CD4-positive, alpha-beta T cell treated with Interleukin-2 at 100 ng/mL for 4 hours (primary cell): Measurements from ENCODE around the gene CAMK1D.

ENCODE experiments used
- DNase-seq: peaks from one replicate; pipeline ENCODE4 v3.0.0-alpha.2; 2020; ENCODE audit warnings: low spot score

The CAMK1D gene

GRCh38 chr10:12500381-12501303, 151.3 kb downstream of the CAMK1D start:
- no peak for DNase-seq

- no peak for DNase-seq
Observed at GRCh38 chr10:12501324-12501723, 152.0 kb downstream of the CAMK1D start.

GRCh38 chr10:12501841-12502525, 152.6 kb downstream of the CAMK1D start:
- DNase-seq, result no peak

- no peak for DNase-seq
Observed at GRCh38 chr10:12502526-12503274, 153.4 kb downstream of the CAMK1D start.

DNA sequence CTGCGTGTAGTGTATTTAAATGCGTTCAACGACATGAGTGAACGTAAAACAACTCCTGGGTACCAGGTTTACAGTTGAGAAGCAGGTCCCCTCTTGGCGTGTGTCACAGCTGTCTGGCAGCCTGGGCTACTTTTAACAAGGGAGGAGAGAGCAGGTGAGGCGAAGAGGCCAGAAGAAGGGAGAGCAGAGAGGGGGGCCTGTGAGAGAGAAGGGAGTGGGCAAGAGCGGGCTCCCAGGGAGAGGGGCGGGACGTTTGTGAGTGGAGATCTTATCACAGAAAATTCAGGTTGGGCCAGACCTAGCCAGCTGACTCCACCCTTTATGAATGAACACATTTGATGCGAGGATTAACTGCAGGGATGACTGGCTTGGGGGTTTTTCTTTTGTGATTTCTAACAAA, 154.0 kb downstream of the CAMK1D start:
- no peak for DNase-seq

GRCh38 chr10:12504176-12504575, 154.8 kb downstream of the CAMK1D start:
- no peak for DNase-seq

DNA sequence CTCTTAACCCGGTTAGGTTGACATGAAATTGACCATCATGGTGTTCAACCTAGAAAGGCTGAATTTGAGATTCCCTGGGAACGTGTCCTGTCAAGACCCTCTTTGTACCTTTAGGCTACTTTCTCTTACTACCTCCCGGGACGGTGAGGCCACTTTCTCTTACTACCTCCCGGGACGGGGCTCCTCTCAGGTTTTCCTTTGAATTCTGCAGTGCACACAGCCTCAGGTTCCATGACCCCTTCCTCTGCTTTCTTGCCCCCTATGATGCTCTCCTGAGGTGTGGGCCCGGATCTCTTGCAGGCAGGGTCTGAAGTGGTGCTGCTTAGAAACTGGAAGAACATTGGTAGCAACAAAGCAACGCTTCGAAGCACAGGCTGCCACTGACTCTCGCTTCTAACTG, 155.3 kb downstream of the CAMK1D start:
- DNase-seq, result no peak

DNA sequence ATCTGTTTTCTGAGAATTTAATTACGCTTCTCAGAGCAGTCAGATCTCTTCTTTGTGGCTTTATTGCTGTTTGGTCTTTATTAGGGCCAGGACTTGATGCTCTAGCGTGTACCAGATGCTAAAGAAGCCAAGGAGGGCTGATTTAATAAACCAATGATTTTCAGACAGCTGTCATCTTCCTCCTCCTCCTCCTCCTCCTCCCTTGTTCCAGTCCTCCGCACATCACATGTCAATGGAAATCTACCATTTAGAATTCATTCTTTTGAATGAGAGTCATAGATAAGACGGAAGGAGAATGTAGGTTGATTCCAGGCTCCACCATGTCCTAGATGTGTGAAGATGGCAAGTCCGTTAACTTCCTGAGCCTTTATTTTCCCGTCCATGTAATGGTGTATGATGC, 156.3 kb downstream of the CAMK1D start:
- DNase-seq, result no peak

DNA sequence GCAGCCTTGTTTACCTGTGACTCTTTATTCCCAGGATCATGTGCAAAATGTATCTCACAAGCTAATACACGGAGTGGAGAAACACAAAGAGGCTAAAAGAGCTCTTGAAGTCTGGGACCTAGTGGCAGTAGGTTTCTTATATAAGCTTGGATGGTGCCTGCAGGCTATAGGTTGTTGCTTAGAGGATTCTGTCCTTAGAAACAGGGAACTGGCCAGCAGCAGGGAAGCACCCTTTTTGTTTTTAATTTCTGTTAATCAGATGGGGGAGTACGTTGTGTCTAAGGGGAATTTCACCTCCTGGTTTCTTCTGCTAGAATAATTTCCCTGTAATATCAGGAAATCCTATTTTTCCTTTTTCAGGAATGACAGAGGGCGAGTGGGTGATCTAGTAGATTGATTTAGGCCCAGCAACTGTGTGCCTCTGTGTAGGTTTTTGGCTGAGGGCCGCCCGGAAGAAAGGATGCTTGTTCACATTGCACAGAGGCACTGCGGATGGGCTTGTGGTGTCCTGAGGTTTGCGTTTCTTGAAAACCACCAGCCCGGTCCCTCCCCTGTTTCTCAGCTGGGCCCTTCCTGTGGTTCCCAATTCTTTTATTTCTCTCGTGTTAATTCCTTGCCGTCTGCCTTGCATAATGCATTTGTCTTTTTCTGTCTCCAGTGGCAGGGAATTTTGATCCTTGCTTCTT, 158.0 kb downstream of the CAMK1D start:
- no peak for DNase-seq

- no peak for DNase-seq
Observed at GRCh38 chr10:12508165-12508564, 158.8 kb downstream of the CAMK1D start.

DNA sequence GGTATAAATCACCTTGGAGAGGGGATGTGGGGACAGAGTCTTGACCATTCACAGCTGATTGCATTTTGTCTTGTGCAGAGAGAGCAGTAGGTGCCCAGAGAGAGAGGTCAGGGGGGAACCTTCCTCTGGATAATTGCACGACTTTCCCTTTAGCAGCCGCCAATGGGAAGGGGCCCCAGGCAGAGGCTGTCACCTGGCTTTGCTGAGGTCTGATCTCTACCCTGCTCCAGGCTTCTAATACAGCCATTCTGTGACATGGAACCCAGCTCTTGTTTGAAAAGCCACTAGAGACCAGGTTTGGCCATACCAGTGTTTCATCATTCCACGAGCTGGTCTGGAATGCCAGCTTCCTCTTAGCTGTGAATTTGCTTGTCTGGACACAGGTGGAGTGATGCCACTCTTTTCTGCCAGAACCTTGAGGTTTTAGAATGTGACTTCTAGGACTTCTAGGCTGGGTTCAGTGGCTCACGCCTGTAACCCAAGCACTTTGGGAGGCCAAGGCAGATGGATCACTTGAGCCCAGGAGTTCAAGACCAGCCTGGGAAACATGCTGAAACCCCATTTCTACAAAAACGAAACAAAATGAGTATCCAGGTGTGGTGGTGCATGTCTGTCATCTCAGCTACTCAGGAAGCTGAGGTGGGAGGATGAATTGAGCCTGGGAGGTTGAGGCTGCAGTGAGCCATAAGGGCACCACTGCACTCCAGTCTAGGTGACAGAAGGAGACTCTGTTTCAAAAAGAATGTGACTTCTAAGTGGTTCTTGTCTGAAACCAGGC, 159.9 kb downstream of the CAMK1D start:
- no peak for DNase-seq

- no peak for DNase-seq
Observed at GRCh38 chr10:12509794-12510100, 160.4 kb downstream of the CAMK1D start.

DNA sequence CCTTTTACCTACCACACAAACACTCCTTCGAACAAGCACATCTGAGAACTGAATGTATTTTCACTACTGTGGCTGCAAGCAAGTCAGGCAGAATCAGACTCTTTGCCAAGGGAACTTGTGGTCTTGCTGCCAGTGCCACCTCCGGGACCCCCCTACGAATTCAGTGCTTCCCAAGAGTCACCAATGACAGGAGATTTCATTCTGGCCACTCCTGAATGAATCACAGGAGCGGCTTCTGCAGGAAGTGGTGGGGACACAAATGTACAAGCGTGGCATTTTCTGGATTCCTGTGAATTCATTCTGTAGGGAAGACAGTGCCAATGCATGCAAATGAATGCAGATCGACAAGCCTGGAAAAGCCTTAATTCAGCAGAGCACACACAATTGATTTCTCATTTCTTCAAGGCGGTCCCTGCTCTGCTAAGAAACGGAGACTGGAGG, 161.2 kb downstream of the CAMK1D start:
- no peak for DNase-seq

DNA sequence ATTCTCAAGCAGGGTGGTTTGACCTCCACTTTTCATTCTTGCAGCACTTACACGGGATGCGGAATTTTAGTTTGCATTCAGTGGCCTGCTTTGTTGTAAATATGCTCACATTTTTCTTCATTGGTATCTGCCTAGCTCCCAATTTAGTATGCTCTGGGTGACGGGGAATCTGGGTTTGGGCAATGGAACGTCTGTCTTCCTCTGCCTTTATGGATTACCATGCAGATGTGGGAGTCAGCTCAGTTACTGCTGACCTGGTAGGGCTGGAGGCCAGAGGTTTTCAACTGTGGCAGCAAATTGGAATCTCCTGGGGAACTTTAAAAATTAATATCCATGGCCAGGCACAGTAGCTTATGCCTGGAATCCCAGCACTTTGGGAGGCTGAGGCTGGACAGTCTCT, 161.6 kb downstream of the CAMK1D start:
- DNase-seq, result no peak

DNA sequence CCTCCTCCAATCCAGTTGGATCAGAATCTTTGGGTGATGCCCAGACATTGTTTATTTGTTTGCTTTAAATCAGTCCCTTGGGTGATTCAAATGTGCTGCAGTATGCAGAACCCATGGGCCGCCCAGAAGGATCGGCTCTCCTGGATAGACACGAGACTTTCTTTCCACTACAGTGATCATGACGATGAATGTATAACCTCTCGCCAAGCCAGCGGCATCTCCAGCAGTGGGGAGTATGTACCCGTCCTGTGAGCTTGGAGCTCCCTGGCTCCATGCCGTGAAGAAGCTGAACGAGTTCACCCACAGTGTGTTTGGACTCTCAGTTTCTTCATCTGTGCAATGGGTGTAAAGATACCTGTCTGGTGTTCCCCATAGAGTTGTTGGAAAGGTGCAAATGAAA, 162.3 kb downstream of the CAMK1D start:
- DNase-seq, result no peak

GRCh38 chr10:12512332-12513002, 163.1 kb downstream of the CAMK1D start:
- DNase-seq, result no peak

DNA sequence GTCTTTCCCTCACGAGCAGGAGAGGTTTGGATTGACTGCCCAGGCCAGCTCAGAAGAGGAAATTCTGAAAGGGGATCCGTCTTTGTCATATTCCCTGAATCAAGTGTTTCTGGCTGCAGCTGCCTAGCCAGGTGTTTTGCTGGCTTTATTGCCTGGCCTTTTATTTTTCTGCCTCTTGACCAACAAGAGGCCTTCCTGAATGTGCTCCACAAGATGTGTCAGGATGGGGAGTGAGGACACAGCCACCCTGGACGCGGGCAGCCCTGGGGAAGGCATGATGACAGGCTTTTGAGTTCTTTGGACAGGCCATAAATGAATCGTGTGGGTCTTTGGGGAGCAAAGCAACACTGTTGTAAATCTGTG, 163.6 kb downstream of the CAMK1D start:
- no peak for DNase-seq

DNA sequence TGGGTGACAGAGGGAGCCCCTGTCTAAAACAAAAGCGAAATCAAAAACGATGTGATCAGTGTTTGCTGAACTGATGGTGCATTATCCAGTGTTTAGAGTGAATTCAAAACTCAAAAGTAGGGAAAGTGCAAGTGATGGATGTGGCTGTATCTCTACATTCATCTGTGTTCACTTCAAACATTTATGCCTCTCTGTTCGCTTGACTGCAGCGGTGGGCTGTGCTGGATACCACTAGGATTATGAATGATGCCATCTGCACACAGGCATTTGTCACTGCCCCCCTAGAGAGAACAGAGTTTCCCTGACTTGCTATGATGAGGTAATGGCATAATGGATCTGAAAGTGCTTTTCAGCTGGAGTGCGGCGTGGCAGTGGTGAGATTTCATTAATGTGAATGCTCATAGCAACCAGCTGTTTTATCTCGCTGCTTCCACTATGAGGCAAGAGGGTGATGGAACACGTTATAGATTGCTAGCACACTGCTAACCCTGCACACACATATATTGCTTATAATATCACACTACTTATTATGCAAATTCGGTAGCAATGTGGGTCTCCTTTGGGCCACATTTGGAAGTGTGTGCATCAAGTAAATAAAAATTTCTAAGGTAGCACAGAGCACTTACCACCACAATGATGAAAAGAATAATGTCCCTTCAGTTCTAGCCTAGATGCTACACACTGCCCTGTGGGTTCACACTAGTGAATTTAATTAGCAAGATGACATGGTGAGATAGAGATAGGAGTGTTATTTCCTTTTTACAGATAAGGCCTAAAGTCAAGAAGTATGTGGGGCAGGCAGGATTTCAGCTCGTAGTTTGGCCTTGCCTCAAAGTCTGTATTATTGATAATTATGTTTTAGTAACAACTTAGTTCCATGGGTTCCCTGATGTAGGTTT, 164.7 kb downstream of the CAMK1D start:
- DNase-seq, result no peak

DNA sequence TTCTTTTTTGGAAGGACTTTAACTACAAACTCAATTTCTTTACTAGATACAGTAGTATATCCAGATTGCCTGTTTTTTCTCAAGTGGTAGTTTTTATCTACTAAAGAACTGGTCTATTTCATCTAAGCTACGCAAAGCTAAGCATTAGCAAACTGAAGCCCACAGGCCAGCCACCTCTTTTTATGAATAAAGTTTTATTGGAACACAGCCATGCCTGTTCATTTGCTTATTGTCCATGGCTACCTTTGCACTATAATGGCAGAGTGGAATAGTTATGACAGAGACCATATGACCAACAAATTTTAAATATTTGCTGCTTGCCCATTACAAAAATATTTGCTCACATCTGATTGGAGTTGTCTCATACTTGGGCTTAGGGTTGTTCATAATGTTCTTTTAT, 168.7 kb downstream of the CAMK1D start:
- DNase-seq, result no peak

DNA sequence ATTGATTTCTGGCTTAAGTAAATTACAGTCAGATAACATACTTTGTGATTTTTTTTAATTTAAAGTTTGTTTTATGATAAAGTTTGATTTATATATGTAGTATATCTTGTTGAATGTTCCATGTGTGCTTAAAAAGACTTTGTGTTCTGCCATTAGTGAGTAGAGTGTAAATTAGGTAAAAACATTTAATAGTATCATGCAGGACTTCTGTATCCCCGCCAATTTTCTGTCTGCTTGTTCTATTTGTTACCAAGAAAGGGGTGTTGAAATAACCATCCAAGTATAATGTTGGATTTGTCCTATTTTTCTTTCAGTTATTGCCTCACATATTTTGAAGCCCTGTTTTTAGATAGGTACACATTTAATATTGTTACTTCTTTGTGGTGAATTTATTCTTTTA, 172.1 kb downstream of the CAMK1D start:
- no peak for DNase-seq
